Occipital lobe (tissue), 2 donors: Measurements from ENCODE around the gene PRCC. TPM values are rescaled to one million over a fixed set of nuclear protein-coding genes. Genes with fewer than 3 reads are reported as not detected.

ENCODE experiments used
- DNase-seq: peaks from one replicate; lab custom pipeline; 2025; lab: John Stamatoyannopoulos, UW
- total RNA-seq: library from RNA; depleted of rRNA; stranded (reverse); fragments of >200 nt; gene quantifications from one replicate; pipeline ENCODE4 v1.2.3, GENCODE V29; 2014

The PRCC gene, protein sequence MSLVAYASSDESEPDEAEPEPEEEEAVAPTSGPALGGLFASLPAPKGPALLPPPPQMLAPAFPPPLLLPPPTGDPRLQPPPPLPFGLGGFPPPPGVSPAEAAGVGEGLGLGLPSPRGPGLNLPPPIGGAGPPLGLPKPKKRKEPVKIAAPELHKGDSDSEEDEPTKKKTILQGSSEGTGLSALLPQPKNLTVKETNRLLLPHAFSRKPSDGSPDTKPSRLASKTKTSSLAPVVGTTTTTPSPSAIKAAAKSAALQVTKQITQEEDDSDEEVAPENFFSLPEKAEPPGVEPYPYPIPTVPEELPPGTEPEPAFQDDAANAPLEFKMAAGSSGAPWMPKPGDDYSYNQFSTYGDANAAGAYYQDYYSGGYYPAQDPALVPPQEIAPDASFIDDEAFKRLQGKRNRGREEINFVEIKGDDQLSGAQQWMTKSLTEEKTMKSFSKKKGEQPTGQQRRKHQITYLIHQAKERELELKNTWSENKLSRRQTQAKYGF
- total RNA-seq: 16.2 TPM

DNA sequence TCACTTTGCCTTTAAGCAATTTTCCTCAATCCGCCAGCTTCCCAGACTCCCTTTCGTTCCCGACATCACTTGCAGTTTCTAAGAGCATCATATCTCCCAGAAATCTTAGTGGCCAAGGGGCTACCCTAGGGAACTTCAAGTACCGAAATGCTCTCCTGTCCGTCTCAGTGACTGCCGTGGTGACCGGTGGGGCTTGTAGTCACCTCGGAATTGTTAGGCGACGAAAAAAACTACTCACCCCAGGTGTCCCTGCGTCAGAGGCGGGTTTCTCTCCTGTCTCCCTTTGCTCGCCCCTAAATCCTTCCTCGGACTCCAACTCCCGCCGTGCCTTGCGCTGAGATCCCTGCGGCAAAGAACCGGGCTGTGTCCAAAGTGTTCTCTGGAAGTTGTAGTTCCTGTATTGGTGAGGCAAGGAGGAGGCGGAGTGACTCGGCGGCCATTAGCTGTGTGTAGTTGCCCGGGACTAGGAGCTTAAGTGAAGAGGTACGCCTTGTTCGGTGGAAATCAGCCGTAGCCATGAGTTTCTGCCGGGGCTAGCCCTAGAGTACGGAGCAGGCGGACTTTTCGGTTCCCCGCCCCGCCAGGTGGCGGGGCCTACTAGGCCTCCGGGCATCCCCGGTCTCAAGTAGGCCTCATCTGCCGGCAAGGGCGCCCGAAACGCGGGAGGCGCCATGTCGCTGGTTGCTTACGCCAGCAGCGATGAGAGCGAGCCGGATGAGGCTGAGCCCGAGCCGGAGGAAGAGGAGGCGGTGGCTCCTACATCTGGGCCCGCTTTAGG, at the start of gene PRCC:
Gene PRCC (plus strand): TSS at position 435 of the 778 bp plus-strand sequence. CDS start 237 bp downstream, at position 672.
- DNase-seq: peak; percentile 100

DNA sequence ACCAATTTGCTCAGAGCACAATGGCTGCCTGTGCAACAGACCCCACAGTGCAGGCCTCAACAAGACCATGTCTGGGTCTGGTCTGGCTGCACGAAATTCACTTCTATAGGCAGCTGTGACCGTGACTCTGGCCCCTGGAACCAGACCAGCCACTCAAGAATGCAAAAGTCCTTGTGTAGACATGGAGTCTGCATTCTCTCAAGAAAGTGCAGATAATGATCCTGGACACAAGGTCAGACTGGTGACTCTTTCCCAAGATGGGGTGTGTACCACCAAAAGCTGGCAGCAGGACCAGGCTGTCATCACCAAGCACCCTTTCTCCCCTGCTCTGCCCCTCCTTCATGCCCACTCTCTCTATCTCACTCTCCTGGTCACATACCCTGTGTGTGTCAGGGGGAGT, 46.2 kb upstream of the PRCC start:
- no peak for DNase-seq

DNA sequence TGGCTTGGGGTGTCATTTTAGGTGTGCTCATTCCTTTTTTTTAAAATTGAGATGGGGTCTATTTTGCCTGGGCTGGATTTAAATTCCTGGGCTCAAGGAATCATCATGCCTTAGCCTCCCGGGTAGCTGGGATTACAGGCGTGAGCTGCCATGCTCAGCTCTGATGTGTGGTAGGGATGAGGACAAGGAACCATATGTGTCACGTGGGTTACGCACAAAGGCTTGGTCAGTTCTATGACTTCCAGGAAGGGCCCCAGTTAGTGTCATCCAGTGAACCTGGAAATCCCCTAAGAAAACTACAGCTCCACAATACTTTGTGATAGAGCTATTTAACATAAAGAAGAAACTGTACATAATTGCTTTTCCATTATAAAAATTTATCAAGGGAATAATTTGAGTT, 45.8 kb upstream of the PRCC start:
- no peak for DNase-seq

GRCh38 chr1:156725683-156726280, 41.6 kb upstream of the PRCC start:
- peak; percentile 74 for DNase-seq

DNA sequence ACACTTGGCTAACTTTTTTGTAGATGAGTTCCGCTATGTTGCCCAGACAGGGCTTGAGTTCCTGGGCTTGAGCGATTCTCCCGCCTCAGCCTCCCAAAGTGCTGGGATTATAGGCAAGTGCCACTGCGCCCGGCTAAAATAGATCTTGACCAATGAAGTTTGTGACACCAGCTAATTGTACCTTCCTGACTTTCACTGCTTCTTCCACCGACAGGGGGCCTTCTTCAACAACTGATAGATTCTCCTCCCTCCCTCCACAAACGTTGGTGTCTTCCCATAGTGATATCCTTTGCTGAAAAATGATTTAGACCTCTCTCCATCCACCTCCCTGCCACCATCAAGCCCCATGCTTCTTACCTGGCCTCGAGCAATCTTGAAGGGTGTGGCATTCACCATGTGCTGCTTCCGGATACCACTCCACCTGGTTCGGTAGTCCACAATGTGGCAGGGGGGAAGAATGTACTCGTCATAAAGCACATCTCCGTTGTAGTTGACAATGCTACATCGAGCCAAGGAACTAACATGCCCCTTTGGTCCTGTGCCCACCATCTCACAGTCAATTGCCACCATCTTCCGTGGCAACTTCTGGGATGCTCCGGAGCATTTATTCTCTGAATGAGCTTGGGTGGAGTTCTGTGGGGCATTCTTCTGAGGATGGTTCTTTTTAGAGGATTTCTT, 40.6 kb upstream of the PRCC start:
- DNase-seq: no peak

- no peak for DNase-seq
These were observed 39.8 kb upstream of the PRCC start for GRCh38 chr1:156727492-156727891.

GRCh38 chr1:156727926-156728598, 39.3 kb upstream of the PRCC start, which contains the start of gene METTL25B:
METTL25B (plus strand) TSS chr1:156728469; CDS start chr1:156729105, 636 bp downstream.
- DNase-seq: peak; percentile 81

GRCh38 chr1:156728599-156729462, 38.5 kb upstream of the PRCC start, which contains the start of gene ISG20L2:
ISG20L2 (minus strand) TSS chr1:156728766; CDS start chr1:156727652, 1,114 bp downstream.
- DNase-seq: peak; percentile 92

DNA sequence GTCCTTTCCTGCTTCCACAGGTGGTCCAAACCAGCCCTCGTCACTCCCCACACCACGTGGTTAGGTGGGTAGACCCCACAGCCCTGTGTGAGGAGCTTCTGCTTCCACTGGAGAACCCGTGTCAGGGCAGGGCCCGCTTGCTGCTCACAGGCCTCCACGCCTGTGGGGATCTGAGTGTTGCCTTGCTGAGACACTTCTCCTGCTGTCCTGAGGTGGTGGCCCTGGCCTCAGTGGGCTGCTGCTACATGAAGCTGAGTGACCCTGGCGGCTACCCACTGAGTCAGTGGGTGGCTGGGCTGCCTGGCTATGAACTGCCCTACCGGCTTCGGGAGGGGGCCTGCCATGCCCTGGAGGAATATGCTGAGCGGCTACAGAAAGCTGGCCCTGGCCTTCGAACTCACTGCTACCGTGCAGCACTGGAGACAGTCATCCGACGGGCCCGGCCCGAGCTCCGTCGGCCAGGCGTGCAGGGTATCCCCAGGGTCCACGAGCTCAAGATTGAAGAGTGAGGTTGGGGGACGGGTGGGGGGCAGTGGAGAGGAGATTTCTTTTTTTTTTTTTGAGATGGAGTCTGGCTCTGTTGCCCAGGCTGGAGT, 33.2 kb upstream of the PRCC start:
- no peak for DNase-seq

DNA sequence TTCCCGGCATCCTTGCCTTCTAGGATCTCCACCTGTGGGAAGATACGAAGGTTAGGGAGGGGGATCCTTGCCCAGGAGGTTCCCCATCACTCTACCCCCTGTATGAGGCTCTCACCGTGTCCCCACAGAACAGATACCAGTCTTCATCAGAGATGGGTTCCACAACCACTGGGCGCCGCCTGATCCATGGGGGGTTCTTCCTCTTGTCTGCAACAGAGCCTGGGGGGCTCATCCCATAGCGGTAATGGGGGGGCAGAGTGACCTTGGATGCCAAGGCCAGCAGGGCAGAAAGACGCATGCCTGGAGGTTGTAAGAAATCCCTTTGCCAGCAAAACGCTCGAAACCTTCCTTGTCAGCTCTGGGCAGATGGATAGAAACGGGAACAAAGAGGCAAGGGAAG, 28.9 kb upstream of the PRCC start:
- no peak for DNase-seq

GRCh38 chr1:156738916-156739315, 28.4 kb upstream of the PRCC start:
- DNase-seq: no peak

- DNase-seq: no peak
These were observed 27.0 kb upstream of the PRCC start for GRCh38 chr1:156740237-156740740.

DNA sequence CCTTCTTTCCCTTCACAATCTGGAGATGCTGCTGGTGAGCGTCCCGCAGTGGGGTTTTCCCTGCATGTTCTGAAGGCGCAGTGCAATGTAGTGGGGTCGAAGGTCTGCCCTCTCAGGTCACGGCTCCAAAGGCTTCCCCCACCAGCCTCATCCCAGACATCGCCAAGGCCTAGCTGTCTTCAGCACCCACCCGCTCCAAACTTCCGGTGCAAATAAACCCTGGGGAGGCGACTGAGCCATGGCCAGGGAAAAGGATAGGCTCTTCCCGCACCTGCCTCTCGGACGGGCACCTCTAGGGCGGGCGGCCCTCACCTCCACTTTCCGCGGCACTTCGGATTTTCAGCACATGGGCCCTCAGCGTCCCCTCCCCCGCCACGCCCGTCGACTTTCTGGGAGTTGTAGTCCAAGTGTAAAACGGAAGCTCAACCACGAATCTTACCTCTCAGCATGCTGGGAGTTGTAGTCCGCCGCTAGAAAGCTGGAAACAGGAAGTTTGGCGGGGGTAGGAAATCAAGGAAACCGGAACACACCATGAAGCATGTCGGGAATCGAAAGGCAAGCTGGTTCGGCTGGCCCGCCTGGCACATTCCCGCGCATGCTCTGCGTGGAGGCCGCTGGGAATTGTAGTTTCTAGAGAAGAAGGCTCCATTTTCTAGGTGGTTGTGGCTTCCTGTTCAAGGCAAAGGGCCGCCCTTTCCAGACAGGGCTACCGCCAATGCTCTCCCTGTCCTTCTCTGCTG, 26.4 kb upstream of the PRCC start, which contains the start of gene MRPL24:
Gene MRPL24 (minus strand): TSS at position 348 of the 740 bp plus-strand sequence. CDS start 2,384 bp downstream, outside the sequence.
- DNase-seq: peak; percentile 98

- DNase-seq: no peak
These were observed 25.8 kb upstream of the PRCC start for GRCh38 chr1:156741481-156741983.

GRCh38 chr1:156742017-156742416, 25.3 kb upstream of the PRCC start:
- no peak for DNase-seq

GRCh38 chr1:156742801-156743200, 24.5 kb upstream of the PRCC start:
- DNase-seq: no peak

DNA sequence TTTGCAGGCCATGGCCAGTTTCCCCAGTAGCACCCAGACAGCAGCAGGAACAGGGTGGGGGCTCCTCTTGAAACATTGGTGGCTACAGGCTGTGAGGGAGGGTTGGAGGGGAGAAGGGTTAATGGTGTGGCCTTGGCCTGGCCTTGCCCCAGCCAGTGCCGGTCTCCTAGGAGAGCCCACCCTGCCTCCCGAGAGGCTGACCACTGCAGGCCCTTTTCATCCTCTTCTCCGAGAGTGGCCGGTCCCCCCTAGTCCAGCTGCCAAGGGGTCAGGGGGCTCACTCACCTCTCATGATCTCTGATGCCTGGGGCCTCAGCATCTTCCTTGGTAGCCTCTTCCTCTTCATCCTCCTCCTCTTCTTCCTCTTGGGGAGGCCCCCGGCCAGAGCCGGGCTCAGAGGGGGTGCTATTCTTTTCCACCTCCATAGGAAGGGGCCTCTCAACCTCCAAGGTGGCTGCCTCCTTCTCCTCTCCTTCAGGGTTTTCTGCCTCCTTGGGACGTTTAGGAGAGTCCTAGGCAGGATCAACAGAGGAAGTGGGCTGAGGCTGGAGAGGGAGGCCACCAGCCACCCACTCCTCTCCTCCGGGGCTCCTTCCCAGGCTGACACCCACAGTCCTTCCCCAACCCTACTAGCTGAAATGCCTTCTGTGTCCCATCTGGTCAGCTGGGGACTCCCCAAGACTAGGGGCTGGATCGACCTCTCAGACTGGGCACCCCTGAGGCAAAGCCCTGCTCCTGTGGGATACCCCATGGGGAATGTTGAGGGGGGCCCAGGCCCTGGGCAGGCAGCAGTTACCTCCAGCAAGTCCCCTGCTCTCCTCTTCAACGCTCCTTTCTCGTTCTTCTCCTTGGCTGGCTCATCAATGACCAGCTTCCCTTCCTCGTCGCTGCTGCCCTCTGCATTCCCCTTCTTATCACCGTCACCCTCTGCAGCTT, 23.7 kb upstream of the PRCC start:
- DNase-seq: no peak
